Measurements from ENCODE around the gene CYTH1.
A peak's percentile ranks its signal among the peaks of the same experiment; 100 is the strongest.

Gene CYTH1

GRCh38 chr17:78707923-78708322 is 74.2 kb downstream of the CYTH1 start:
- H3K4me3 ChIP-seq (ENCODE audit: low read length), result peak overlapping the region; percentile 54; the same call in 1 of the 2 replicates

GRCh38 chr17:78707016-78707415 is 75.1 kb downstream of the CYTH1 start:
- H3K4me3 ChIP-seq (ENCODE audit: low read length), result no peak overlapping the region; the same call in 1 of the 2 replicates
- TF ChIP-seq ZNF274 (IDR thresholded peaks at IDR 0.05; ENCODE audit: low read depth, low read length), result no peak

More at GRCh38 chr17:78707923-78708322, 74.2 kb downstream of the CYTH1 start:
- TF ChIP-seq ZNF274 (IDR thresholded peaks at IDR 0.05; ENCODE audit: low read depth, low read length), result no peak

GRCh38 chr17:78706271-78706915 is 75.7 kb downstream of the CYTH1 start:
- TF ChIP-seq ZNF274 (IDR thresholded peaks at IDR 0.05; ENCODE audit: low read depth, low read length), result no peak
- no peak overlapping the region for H3K4me3 ChIP-seq (ENCODE audit: low read length)

GRCh38 chr17:78705071-78705470 is 77.0 kb downstream of the CYTH1 start:
- H3K4me3 ChIP-seq (ENCODE audit: low read length), result no peak overlapping the region
- TF ChIP-seq ZNF274 (IDR thresholded peaks at IDR 0.05; ENCODE audit: low read depth, low read length), result no peak

GRCh38 chr17:78704594-78704993 is 77.5 kb downstream of the CYTH1 start:
- TF ChIP-seq ZNF274 (IDR thresholded peaks at IDR 0.05; ENCODE audit: low read depth, low read length), result no peak
- H3K4me3 ChIP-seq (ENCODE audit: low read length), result no peak overlapping the region

- no peak for TF ChIP-seq ZNF274 (IDR thresholded peaks at IDR 0.05; ENCODE audit: low read depth, low read length)
- H3K4me3 ChIP-seq (ENCODE audit: low read length), result no peak overlapping the region
Measured at GRCh38 chr17:78697554-78698343, 84.3 kb downstream of the CYTH1 start.

GRCh38 chr17:78697122-78697521 is 85.0 kb downstream of the CYTH1 start:
- H3K4me3 ChIP-seq (ENCODE audit: low read length), result no peak overlapping the region
- TF ChIP-seq ZNF274 (IDR thresholded peaks at IDR 0.05; ENCODE audit: low read depth, low read length), result no peak

- H3K4me3 ChIP-seq (ENCODE audit: low read length), result peak overlapping the region; percentile 20; the same call in 1 of the 2 replicates
- no peak for TF ChIP-seq ZNF274 (IDR thresholded peaks at IDR 0.05; ENCODE audit: low read depth, low read length)
Measured at GRCh38 chr17:78696016-78696982, 85.8 kb downstream of the CYTH1 start.

- H3K4me3 ChIP-seq (ENCODE audit: low read length), result peak overlapping the region; percentile 1; the same call in 1 of the 2 replicates
- TF ChIP-seq ZNF274 (IDR thresholded peaks at IDR 0.05; ENCODE audit: low read depth, low read length), result no peak
Measured at GRCh38 chr17:78694805-78695531, 87.1 kb downstream of the CYTH1 start.

- H3K4me3 ChIP-seq (ENCODE audit: low read length), result no peak overlapping the region
- no peak for TF ChIP-seq ZNF274 (IDR thresholded peaks at IDR 0.05; ENCODE audit: low read depth, low read length)
Measured at GRCh38 chr17:78693346-78694083, 88.6 kb downstream of the CYTH1 start.

- no peak for TF ChIP-seq ZNF274 (IDR thresholded peaks at IDR 0.05; ENCODE audit: low read depth, low read length)
- no peak overlapping the region for H3K4me3 ChIP-seq (ENCODE audit: low read length)
Measured at GRCh38 chr17:78692460-78693010, 89.5 kb downstream of the CYTH1 start.

GRCh38 chr17:78689029-78689428 is 93.0 kb downstream of the CYTH1 start:
- TF ChIP-seq ZNF274 (IDR thresholded peaks at IDR 0.05; ENCODE audit: low read depth, low read length), result no peak
- H3K4me3 ChIP-seq (ENCODE audit: low read length), result no peak overlapping the region
